Endothelial cell of umbilical vein (primary cell): Measurements from ENCODE around the gene HAUS7. TPM values are rescaled to one million over a fixed set of nuclear protein-coding genes. Genes with fewer than 3 reads are reported as not detected.

ENCODE experiments used
- BruUV-seq: library from RNA; stranded (reverse); fragments of 400-500 nt; replicated peaks from 2 replicates; lab custom pipeline; 2021; lab: Mats Ljungman, UMichigan
- CTCF ChIA-PET: fragments of 300-600, 350-600 bp; sonication (Branson Sonifier 250); formaldehyde crosslinking; loops from one replicate; lab custom pipeline; 2021; ENCODE audit warnings: antibody characterized with exemption, inconsistent platforms; lab: Charles Lee
- POLR2A ChIA-PET: fragments of 300-600, 350-600 bp; sonication (Branson Sonifier 250); formaldehyde crosslinking; loops from one replicate; lab custom pipeline; 2021; ENCODE audit warnings: antibody characterized with exemption, inconsistent platforms; lab: Charles Lee
- DNase-seq: peaks from one replicate; pipeline ENCODE4 v3.0.0-alpha.2; 2011; ENCODE audit warnings: low read depth, low spot score
- FAIRE-seq: peaks from 2 replicates; lab custom pipeline; 2011; peaks lifted over from hg19 to GRCh38; lab: Jason Lieb, UNC
- H2AFZ ChIP-seq: 2 replicates; pipeline ENCODE4 v1.6.0; 2012; ENCODE audit warnings: low read depth, low read length, control low read depth, inconsistent platforms
- H3K27ac ChIP-seq: 2 replicates; pipeline ENCODE4 v1.5.1; 2011; ENCODE audit warnings: low read depth, mild to moderate bottlenecking, control low read depth, low read length, moderate library complexity; ENCODE audit not compliant: insufficient read depth
- H3K27me3 ChIP-seq, 2 experiments: 2 replicates each; pipeline versions ENCODE4 v1.6.0 to v1.6.1; 2011; ENCODE audit warnings: low read length in 2 of 2, mixed read lengths in 1 of 2; ENCODE audit not compliant: control insufficient read depth in 2 of 2, insufficient read depth in 2 of 2
- H3K36me3 ChIP-seq, 2 experiments: 2 replicates in 1 of 2; 3 replicates in 1 of 2; pipeline ENCODE4 v1.5.1; 2011; ENCODE audit warnings: low read length in 2 of 2, mild to moderate bottlenecking in 1 of 2, moderate library complexity in 1 of 2; ENCODE audit not compliant: control insufficient read depth in 2 of 2, insufficient read depth in 2 of 2; ENCODE audit errors: extremely low read depth in 1 of 2
- H3K4me1 ChIP-seq: 3 replicates; pipeline ENCODE4 v1.5.1; 2011; ENCODE audit warnings: mild to moderate bottlenecking, low read length; ENCODE audit not compliant: control insufficient read depth, insufficient read depth; ENCODE audit errors: extremely low read depth
- H3K4me2 ChIP-seq: 2 replicates; pipeline ENCODE4 v1.6.1; 2011; ENCODE audit warnings: low read length, control low read depth, mixed read lengths; ENCODE audit not compliant: insufficient read depth
- H3K4me3 ChIP-seq, 3 experiments: fragments of 200-600 bp in 1 of 3; sonication (generic), shearing (Covaris generic) in 1 of 3; replicated peaks in 1 of 3; 2 replicates each; pipeline ENCODE4 v1.5.1; 2011 to 2016; ENCODE audit warnings: control low read depth in 3 of 3, low read length in 3 of 3, mild to moderate bottlenecking in 2 of 3, inconsistent platforms in 1 of 3, low read depth in 1 of 3, moderate library complexity in 1 of 3; ENCODE audit not compliant: insufficient read depth in 1 of 3
- H3K79me2 ChIP-seq: 2 replicates; pipeline ENCODE4 v1.6.0; 2012; ENCODE audit warnings: low read length, inconsistent platforms; ENCODE audit not compliant: control insufficient read depth, insufficient read depth
- H3K9ac ChIP-seq: replicated peaks from 2 replicates; pipeline ENCODE3; 2011; ENCODE audit warnings: low read length, control low read depth; ENCODE audit not compliant: insufficient read depth; ENCODE audit errors: extremely low read depth
- H3K9me1 ChIP-seq: replicated peaks from 3 replicates; pipeline ENCODE4 v1.6.0; 2011; ENCODE audit warnings: mild to moderate bottlenecking, low read length; ENCODE audit not compliant: control insufficient read depth, insufficient read depth; ENCODE audit errors: extremely low read depth
- H3K9me3 ChIP-seq: replicated peaks from 2 replicates; pipeline ENCODE4 v1.5.1; 2012; ENCODE audit warnings: low read length, inconsistent platforms; ENCODE audit not compliant: control insufficient read depth, insufficient read depth
- H4K20me1 ChIP-seq: replicated peaks from 2 replicates; pipeline ENCODE3; 2011; ENCODE audit warnings: mild to moderate bottlenecking, low read length; ENCODE audit not compliant: control insufficient read depth, insufficient read depth; ENCODE audit errors: extremely low read depth
- EZH2 ChIP-seq: IDR thresholded peaks from 2 replicates; pipeline ENCODE4 v1.6.1; 2012; ENCODE audit warnings: borderline replicate concordance, low read depth, mild to moderate bottlenecking, moderate library complexity, low read length, inconsistent platforms; ENCODE audit not compliant: severe bottlenecking
- FOS ChIP-seq: IDR thresholded peaks from 2 replicates; pipeline ENCODE4 v1.6.1; 2011; ENCODE audit warnings: mild to moderate bottlenecking, low read length, moderate library complexity, borderline replicate concordance; ENCODE audit not compliant: insufficient read depth
- GATA2 ChIP-seq: IDR thresholded peaks from 2 replicates; pipeline ENCODE4 v1.7.0; 2011; ENCODE audit warnings: low read depth, mild to moderate bottlenecking, moderate library complexity, mixed read lengths, low read length; ENCODE audit not compliant: insufficient read length, insufficient read depth
- JUN ChIP-seq: IDR thresholded peaks from 2 replicates; pipeline ENCODE4 v1.6.1; 2011; ENCODE audit warnings: borderline replicate concordance, low read depth; ENCODE audit not compliant: insufficient read length, insufficient read depth
- MAX ChIP-seq: IDR thresholded peaks from 2 replicates; pipeline ENCODE4 v1.6.1; 2011; ENCODE audit not compliant: insufficient read depth, insufficient read length
- MYC ChIP-seq: IDR thresholded peaks from one replicate; pipeline ENCODE4 v1.6.1; 2011; ENCODE audit warnings: mild to moderate bottlenecking, low read depth, low read length
- POLR2A ChIP-seq: IDR thresholded peaks from 2 replicates; pipeline ENCODE4 v1.6.1; 2012; ENCODE audit warnings: low read depth, mild to moderate bottlenecking, control low read depth, low read length
- POLR2AphosphoS5 ChIP-seq: IDR thresholded peaks from 2 replicates; pipeline ENCODE4 v1.6.1; 2012; ENCODE audit warnings: low read depth, mild to moderate bottlenecking, control low read depth, low read length, moderate library complexity; ENCODE audit not compliant: insufficient read depth
- dilution Hi-C: fragments of 300-500 bp; cut with MboI; formaldehyde crosslinking; loops from one replicate; pipeline ENCODE4 v1.15.0; 2019; ENCODE audit warnings: low sequenced_read_pairs; ENCODE audit not compliant: extremely low pct_ligation_motif_present
- intact Hi-C: fragments of 100-400 bp; cut with micrococcal nuclease; formaldehyde crosslinking; loops from one replicate; pipeline ENCODE4 v1.10.0; 2022
- polyA plus RNA-seq, 4 experiments: library from polyadenylated mRNA; depleted of rRNA in 3 of 4; stranded (reverse) in 3 of 4; unstranded in 1 of 4; fragments of >200 nt; gene quantifications; 2 replicates each; pipeline versions ENCODE4 v1.2.1 to v1.2.3, GENCODE V29; 2011 to 2012; ENCODE audit warnings: missing spikeins in 1 of 4
- total RNA-seq: library from RNA; stranded (reverse); gene quantifications from 2 replicates; pipeline ENCODE4 v1.2.3, GENCODE V29; 2021
- TF ChIP-seq, protein P1 (sequence below), 2 donors: IDR thresholded peaks; 1 replicate in 1 of 2; 2 replicates in 1 of 2; pipeline ENCODE4 v1.5.1; 2011; ENCODE audit warnings: low read length in 2 of 2, mild to moderate bottlenecking in 2 of 2, moderate library complexity in 2 of 2, control low read depth in 1 of 2, inconsistent platforms in 1 of 2, low read depth in 1 of 2; ENCODE audit not compliant: insufficient read depth in 1 of 2; ENCODE audit errors: extremely low read depth in 1 of 2

The HAUS7 gene
- total and polyA plus RNA-seq, 2 donors (not counting 3 experiments of a cell fraction or from before 2014, with no cell fraction given), result 31.0 to 46.4 TPM

DNA sequence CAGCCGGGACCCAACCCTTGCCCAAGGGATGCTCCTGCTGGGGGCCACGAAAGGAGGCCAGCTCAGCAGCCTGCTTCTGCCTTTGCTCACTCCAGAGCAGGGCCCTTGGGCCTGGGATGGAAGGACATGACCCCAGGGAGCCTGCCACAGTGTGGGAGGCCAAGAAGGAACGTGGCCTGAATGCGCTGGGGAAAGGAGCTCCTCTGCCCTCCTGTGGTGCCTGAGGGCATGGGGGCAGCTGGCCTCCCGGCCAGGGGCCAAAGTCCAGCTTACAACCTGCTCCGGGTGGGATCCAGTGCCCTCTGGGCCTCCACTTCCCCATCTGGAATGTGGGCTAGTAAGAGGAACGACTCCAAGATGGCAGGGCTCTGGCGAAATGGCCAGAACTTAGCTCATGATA is 45.1 kb upstream of the HAUS7 start:
- TF ChIP-seq EZH2 (no peak), MAX (no peak), POLR2AphosphoS5 (no peak), POLR2A (no peak), GATA2 (no peak), MYC (no peak), FOS (no peak), JUN (no peak)
- TF ChIP-seq, protein P1, sequence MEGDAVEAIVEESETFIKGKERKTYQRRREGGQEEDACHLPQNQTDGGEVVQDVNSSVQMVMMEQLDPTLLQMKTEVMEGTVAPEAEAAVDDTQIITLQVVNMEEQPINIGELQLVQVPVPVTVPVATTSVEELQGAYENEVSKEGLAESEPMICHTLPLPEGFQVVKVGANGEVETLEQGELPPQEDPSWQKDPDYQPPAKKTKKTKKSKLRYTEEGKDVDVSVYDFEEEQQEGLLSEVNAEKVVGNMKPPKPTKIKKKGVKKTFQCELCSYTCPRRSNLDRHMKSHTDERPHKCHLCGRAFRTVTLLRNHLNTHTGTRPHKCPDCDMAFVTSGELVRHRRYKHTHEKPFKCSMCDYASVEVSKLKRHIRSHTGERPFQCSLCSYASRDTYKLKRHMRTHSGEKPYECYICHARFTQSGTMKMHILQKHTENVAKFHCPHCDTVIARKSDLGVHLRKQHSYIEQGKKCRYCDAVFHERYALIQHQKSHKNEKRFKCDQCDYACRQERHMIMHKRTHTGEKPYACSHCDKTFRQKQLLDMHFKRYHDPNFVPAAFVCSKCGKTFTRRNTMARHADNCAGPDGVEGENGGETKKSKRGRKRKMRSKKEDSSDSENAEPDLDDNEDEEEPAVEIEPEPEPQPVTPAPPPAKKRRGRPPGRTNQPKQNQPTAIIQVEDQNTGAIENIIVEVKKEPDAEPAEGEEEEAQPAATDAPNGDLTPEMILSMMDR (IDR thresholded peaks at IDR 0.05; ENCODE audit: extremely low read depth in 1 of 2, insufficient read depth in 1 of 2, low read depth in 1 of 2, low read length in 2 of 2), result no peak
- H3K27ac ChIP-seq, result no peak overlapping the region
- H3K4me3 ChIP-seq, result no peak overlapping the region
- no TSS peak for BruUV-seq
- intact Hi-C loops (no loop called here), dilution Hi-C loops (no loop called here)
- H2AFZ ChIP-seq, result no peak overlapping the region
- no peaks in the 10 kb centered on the region for H3K9me3 ChIP-seq
- H3K4me2 ChIP-seq, result no peak overlapping the region
- H3K9ac ChIP-seq, result no peak overlapping the region
- H4K20me1 ChIP-seq, result no peaks in the 10 kb centered on the region
- ChIA-PET CTCF (interaction anchor here (0.6 to 0.8 kb wide), 2 partner anchors 45 to 54 kb away, joined by 3 to 4 read pairs; no protein-coding TSS in a partner anchor), POLR2A (no interaction called here)
- DNase-seq (no peak), FAIRE-seq (no peak)
- no peaks in the 10 kb centered on the region for H3K4me1 ChIP-seq
- no peaks in the 10 kb centered on the region for H3K36me3 ChIP-seq
- no peaks in the 10 kb centered on the region for H3K9me1 ChIP-seq
- no peaks in the 10 kb centered on the region for H3K79me2 ChIP-seq
- H3K27me3 ChIP-seq, result peaks cover 16 to 19% of the 10 kb centered on the region in 2 experiments
